ENCODE measurements around the gene ZNF428. TPM values are rescaled to one million over a fixed set of nuclear protein-coding genes. Genes with fewer than 3 reads are reported as not detected.
"Not testable (repeated sequence)": the region's sequence is repeated elsewhere in the genome, so short reads cannot be mapped to it uniquely, and the experiment has no call there.

The ZNF428 gene
- total RNA-seq, result 10 to 100 TPM; 34.2 to 38.7 TPM
- long read RNA-seq, transcript ZNF428-201 (3 exons, 1,412 nt), result major isoform, 5 of 5 reads
- long read RNA-seq, partial matches to known transcripts, result 0 of 5 reads
- long read RNA-seq, other reads (novel, unspliced or antisense), result 0 of 5 reads

- ATAC-seq (peak; percentile 96 to 97), DNase-seq (peak; percentile 88)
- intact Hi-C loops (cut with DNase I), result loop anchor here in 1 of 2 donors (1.0 kb wide), 1 partner anchor 23 kb away; the partner anchor contains the start of genes IRGQ and ZNF576
Observed at GRCh38 chr19:43619262-43620060, at the start of gene ZNF428. ZNF428 (minus strand) TSS chr19:43619629; CDS start chr19:43614304, 5,325 bp downstream.

GRCh38 chr19:43668406-43669109 lies 49.1 kb upstream of the ZNF428 start:
- intact Hi-C loops (cut with DNase I), result loop anchor here in 1 of 2 donors (5.0 kb wide), 1 partner anchor 136 kb away; the partner anchor contains the start of gene ZNF575
- peak; percentile 89 to 92 for ATAC-seq

GRCh38 chr19:43667876-43668405 lies 48.5 kb upstream of the ZNF428 start:
- no peak for DNase-seq
- intact Hi-C loops (cut with DNase I), result loop anchor here in 1 of 2 donors (5.0 kb wide), 1 partner anchor 136 kb away; the partner anchor contains the start of gene ZNF575
- no peak for ATAC-seq

More at GRCh38 chr19:43668406-43669109, 49.1 kb upstream of the ZNF428 start:
- peak; percentile 99 for DNase-seq

- intact Hi-C loops (cut with DNase I), result loop anchor here in 1 of 2 donors (5.0 kb wide), 1 partner anchor 135 kb away; the partner anchor contains the start of gene ZNF575
- DNase-seq, result peak; percentile 45
- ATAC-seq, result no peak
Observed at GRCh38 chr19:43667126-43667875, 47.9 kb upstream of the ZNF428 start.

GRCh38 chr19:43664018-43664417 lies 44.6 kb upstream of the ZNF428 start:
- no peak for ATAC-seq
- intact Hi-C loops (cut with DNase I), result no loop called here

GRCh38 chr19:43662487-43662886 lies 43.1 kb upstream of the ZNF428 start:
- ATAC-seq, result no peak
- DNase-seq, result no peak
- intact Hi-C loops (cut with DNase I), result no loop called here

More at GRCh38 chr19:43664018-43664417, 44.6 kb upstream of the ZNF428 start:
- peak; percentile 32 for DNase-seq

- DNase-seq (no peak), ATAC-seq (no peak)
- intact Hi-C loops (cut with DNase I), result no loop called here
Observed at GRCh38 chr19:43660971-43661360, 41.5 kb upstream of the ZNF428 start.

GRCh38 chr19:43660301-43660970 lies 41.0 kb upstream of the ZNF428 start:
- DNase-seq (no peak), ATAC-seq (no peak)
- intact Hi-C loops (cut with DNase I), result no loop called here

GRCh38 chr19:43658494-43658893 lies 39.1 kb upstream of the ZNF428 start:
- ATAC-seq, result no peak
- DNase-seq, result no peak
- intact Hi-C loops (cut with DNase I), result loop anchor here (10.0 kb wide), 2 partner anchors 104 to 214 kb away; no protein-coding TSS in a partner anchor

- no peak for DNase-seq
- ATAC-seq, result no peak
- intact Hi-C loops (cut with DNase I), result loop anchor here (10.0 kb wide), 2 partner anchors 103 to 213 kb away; no protein-coding TSS in a partner anchor
Observed at GRCh38 chr19:43658001-43658400, 38.6 kb upstream of the ZNF428 start.

- DNase-seq (no peak), ATAC-seq (no peak)
- intact Hi-C loops (cut with DNase I), result loop anchor here (10.0 kb wide), 2 partner anchors 102 to 212 kb away; no protein-coding TSS in a partner anchor
Observed at GRCh38 chr19:43656436-43656835, 37.0 kb upstream of the ZNF428 start.

GRCh38 chr19:43652546-43652874 lies 33.1 kb upstream of the ZNF428 start:
- DNase-seq (no peak), ATAC-seq (no peak)
- intact Hi-C loops (cut with DNase I), result loop anchor here (5.0 to 10.0 kb wide), 3 partner anchors 98 to 208 kb away; no protein-coding TSS in a partner anchor

GRCh38 chr19:43651758-43652545 lies 32.5 kb upstream of the ZNF428 start:
- ATAC-seq (peak; percentile 42 to 65), DNase-seq (no peak)
- intact Hi-C loops (cut with DNase I), result loop anchor here (5.0 to 10.0 kb wide), 3 partner anchors 97 to 207 kb away; no protein-coding TSS in a partner anchor

- intact Hi-C loops (cut with DNase I), result loop anchor here (5.0 to 10.0 kb wide), 3 partner anchors 95 to 205 kb away; no protein-coding TSS in a partner anchor
- ATAC-seq, DNase-seq: not testable (repeated sequence)
Observed at GRCh38 chr19:43650276-43650675, 30.8 kb upstream of the ZNF428 start.

- ATAC-seq (no peak), DNase-seq (no peak)
- intact Hi-C loops (cut with DNase I), result no loop called here
Observed at GRCh38 chr19:43649514-43649913, 30.1 kb upstream of the ZNF428 start.

GRCh38 chr19:43648633-43649032 lies 29.2 kb upstream of the ZNF428 start:
- ATAC-seq (no peak), DNase-seq (no peak)
- intact Hi-C loops (cut with DNase I), result no loop called here

GRCh38 chr19:43644181-43644580 lies 24.8 kb upstream of the ZNF428 start:
- intact Hi-C loops (cut with DNase I), result no loop called here
- no peak for DNase-seq
- ATAC-seq, result no peak

All from left cardiac atrium (tissue), 4 donors.